Neuron (in vitro differentiated cells): ENCODE data around the gene SALL1.

ENCODE experiments used
- H2AFZ ChIP-seq: one replicate; pipeline ENCODE4 v1.6.1; 2013; ENCODE audit warnings: low read depth, mild to moderate bottlenecking, inconsistent platforms, low read length, moderate library complexity
- H3K27me3 ChIP-seq: one replicate; pipeline ENCODE4 v1.6.1; 2013; ENCODE audit warnings: low read length; ENCODE audit not compliant: insufficient read depth
- H3K36me3 ChIP-seq: one replicate; pipeline ENCODE4 v1.6.1; 2013; ENCODE audit warnings: low read length; ENCODE audit not compliant: insufficient read depth
- H3K4me1 ChIP-seq: one replicate; pipeline ENCODE4 v1.6.1; 2013; ENCODE audit warnings: low read length; ENCODE audit not compliant: insufficient read depth
- H3K4me3 ChIP-seq: 2 replicates; pipeline ENCODE4 v1.5.1; 2013; ENCODE audit warnings: mild to moderate bottlenecking, low read length, moderate library complexity
- H3K9me3 ChIP-seq: one replicate; pipeline ENCODE4 v1.6.1; 2013; ENCODE audit warnings: low read length

Gene SALL1

GRCh38 chr16:51150888-51151320 is at the start of gene SALL1:
SALL1 (minus strand) TSS chr16:51151270; CDS start chr16:51151241, 29 bp downstream.
- no peaks in the 10 kb centered on the region for H3K27me3 ChIP-seq
- H2AFZ ChIP-seq, result peak within 1 kb of the TSS; percentile 78
- H3K9me3 ChIP-seq, result no peaks in the 10 kb centered on the region
- no peaks in the 10 kb centered on the region for H3K36me3 ChIP-seq
- H3K4me3 ChIP-seq, result peak within 1 kb of the TSS; percentile 99
- peaks cover 33% of the 10 kb centered on the region for H3K4me1 ChIP-seq

GRCh38 chr16:51200793-51201192 is 49.7 kb upstream of the SALL1 start:
- no peak overlapping the region for H2AFZ ChIP-seq
- H3K27me3 ChIP-seq, result no peaks in the 10 kb centered on the region
- peaks cover 6% of the 10 kb centered on the region for H3K9me3 ChIP-seq
- no peaks in the 10 kb centered on the region for H3K36me3 ChIP-seq
- H3K4me3 ChIP-seq, result no peak overlapping the region
- H3K4me1 ChIP-seq, result peaks cover 4% of the 10 kb centered on the region

- Histone ChIP-seq H2AFZ (no peak overlapping the region), H3K4me1 (peaks cover 4% of the 10 kb centered on the region), H3K9me3 (peaks cover 6% of the 10 kb centered on the region), H3K36me3 (no peaks in the 10 kb centered on the region), H3K4me3 (no peak overlapping the region), H3K27me3 (no peaks in the 10 kb centered on the region)
Observed at GRCh38 chr16:51197953-51198748, 47.1 kb upstream of the SALL1 start.

- no peak overlapping the region for H2AFZ ChIP-seq
- H3K4me3 ChIP-seq, result no peak overlapping the region
- peaks cover 4% of the 10 kb centered on the region for H3K4me1 ChIP-seq
- no peaks in the 10 kb centered on the region for H3K27me3 ChIP-seq
- H3K9me3 ChIP-seq, result no peaks in the 10 kb centered on the region
- no peaks in the 10 kb centered on the region for H3K36me3 ChIP-seq
Observed at GRCh38 chr16:51193879-51194278, 42.8 kb upstream of the SALL1 start.

- Histone ChIP-seq H3K27me3 (peaks cover under 1% of the 10 kb centered on the region), H3K9me3 (no peaks in the 10 kb centered on the region), H3K36me3 (no peaks in the 10 kb centered on the region), H2AFZ (no peak overlapping the region), H3K4me1 (peaks cover 23% of the 10 kb centered on the region), H3K4me3 (no peak overlapping the region)
Observed at GRCh38 chr16:51184702-51185433, 33.8 kb upstream of the SALL1 start.

- H3K36me3 ChIP-seq, result no peaks in the 10 kb centered on the region
- H3K9me3 ChIP-seq, result no peaks in the 10 kb centered on the region
- no peak overlapping the region for H3K4me3 ChIP-seq
- H2AFZ ChIP-seq, result no peak overlapping the region
- H3K4me1 ChIP-seq, result peaks cover 23% of the 10 kb centered on the region
- peaks cover 6% of the 10 kb centered on the region for H3K27me3 ChIP-seq
Observed at GRCh38 chr16:51181503-51181811, 30.4 kb upstream of the SALL1 start.

- H3K9me3 ChIP-seq, result no peaks in the 10 kb centered on the region
- H3K27me3 ChIP-seq, result peaks cover 6% of the 10 kb centered on the region
- H3K4me1 ChIP-seq, result peaks cover 23% of the 10 kb centered on the region
- H3K4me3 ChIP-seq, result no peak overlapping the region
- no peaks in the 10 kb centered on the region for H3K36me3 ChIP-seq
- no peak overlapping the region for H2AFZ ChIP-seq
Observed at GRCh38 chr16:51180719-51181502, 29.8 kb upstream of the SALL1 start.

- no peak overlapping the region for H3K4me3 ChIP-seq
- H3K27me3 ChIP-seq, result peaks cover 6% of the 10 kb centered on the region
- H2AFZ ChIP-seq, result no peak overlapping the region
- H3K36me3 ChIP-seq, result no peaks in the 10 kb centered on the region
- H3K9me3 ChIP-seq, result peaks cover 11% of the 10 kb centered on the region
- no peaks in the 10 kb centered on the region for H3K4me1 ChIP-seq
Observed at GRCh38 chr16:51175081-51175480, 24.0 kb upstream of the SALL1 start.

GRCh38 chr16:51172368-51172767 is 21.3 kb upstream of the SALL1 start:
- Histone ChIP-seq H3K4me3 (no peak overlapping the region), H2AFZ (no peak overlapping the region), H3K9me3 (peaks cover 11% of the 10 kb centered on the region), H3K4me1 (no peaks in the 10 kb centered on the region), H3K36me3 (no peaks in the 10 kb centered on the region), H3K27me3 (no peaks in the 10 kb centered on the region)

GRCh38 chr16:51168755-51169154 is 17.7 kb upstream of the SALL1 start:
- no peak overlapping the region for H2AFZ ChIP-seq
- no peaks in the 10 kb centered on the region for H3K36me3 ChIP-seq
- H3K27me3 ChIP-seq, result no peaks in the 10 kb centered on the region
- peaks cover 9% of the 10 kb centered on the region for H3K9me3 ChIP-seq
- no peak overlapping the region for H3K4me3 ChIP-seq
- no peaks in the 10 kb centered on the region for H3K4me1 ChIP-seq

- Histone ChIP-seq H3K9me3 (peaks cover 9% of the 10 kb centered on the region), H3K36me3 (no peaks in the 10 kb centered on the region), H3K4me3 (no peak overlapping the region), H2AFZ (no peak overlapping the region), H3K27me3 (no peaks in the 10 kb centered on the region), H3K4me1 (no peaks in the 10 kb centered on the region)
Observed at GRCh38 chr16:51167170-51167895, 16.3 kb upstream of the SALL1 start.

- Histone ChIP-seq H3K27me3 (no peaks in the 10 kb centered on the region), H3K9me3 (peaks cover 5% of the 10 kb centered on the region), H3K4me1 (no peaks in the 10 kb centered on the region), H2AFZ (no peak overlapping the region), H3K4me3 (no peak overlapping the region), H3K36me3 (no peaks in the 10 kb centered on the region)
Observed at GRCh38 chr16:51166541-51166940, 15.5 kb upstream of the SALL1 start.
